Endothelial cell of umbilical vein (primary cell): ENCODE measurements around the gene KRTAP5-1.

Experiments
- POLR2A ChIP-seq: IDR thresholded peaks from 2 replicates; pipeline ENCODE4 v1.6.1; 2012; ENCODE audit warnings: low read depth, mild to moderate bottlenecking, control low read depth, low read length
- POLR2AphosphoS5 ChIP-seq: IDR thresholded peaks from 2 replicates; pipeline ENCODE4 v1.6.1; 2012; ENCODE audit warnings: low read depth, mild to moderate bottlenecking, control low read depth, low read length, moderate library complexity; ENCODE audit not compliant: insufficient read depth
- TF ChIP-seq, protein P1 (sequence below), 2 donors: IDR thresholded peaks; 1 replicate in 1 of 2; 2 replicates in 1 of 2; pipeline ENCODE4 v1.5.1; 2011; ENCODE audit warnings: low read length in 2 of 2, mild to moderate bottlenecking in 2 of 2, moderate library complexity in 2 of 2, control low read depth in 1 of 2, inconsistent platforms in 1 of 2, low read depth in 1 of 2; ENCODE audit not compliant: insufficient read depth in 1 of 2; ENCODE audit errors: extremely low read depth in 1 of 2

DNA sequence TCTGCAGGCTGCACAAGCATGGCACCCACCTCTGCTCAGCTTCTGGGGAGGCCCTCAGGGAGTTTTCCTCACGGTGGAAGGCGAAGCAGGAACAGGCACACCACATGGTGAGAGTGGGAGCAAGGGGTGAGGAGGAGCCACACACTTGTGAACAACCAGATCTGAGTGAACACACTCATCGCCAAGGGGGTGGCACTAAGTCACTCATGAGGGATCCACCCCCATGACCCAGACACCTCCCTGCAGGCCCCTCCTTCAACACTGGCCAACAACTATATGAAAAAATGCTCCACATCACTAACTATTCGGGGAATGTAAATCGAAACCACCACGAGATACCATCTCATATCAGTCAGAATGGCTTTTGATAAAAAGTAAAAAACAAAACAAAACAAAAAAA is 13.7 kb upstream of the KRTAP5-1 start:
- TF ChIP-seq, protein P1, sequence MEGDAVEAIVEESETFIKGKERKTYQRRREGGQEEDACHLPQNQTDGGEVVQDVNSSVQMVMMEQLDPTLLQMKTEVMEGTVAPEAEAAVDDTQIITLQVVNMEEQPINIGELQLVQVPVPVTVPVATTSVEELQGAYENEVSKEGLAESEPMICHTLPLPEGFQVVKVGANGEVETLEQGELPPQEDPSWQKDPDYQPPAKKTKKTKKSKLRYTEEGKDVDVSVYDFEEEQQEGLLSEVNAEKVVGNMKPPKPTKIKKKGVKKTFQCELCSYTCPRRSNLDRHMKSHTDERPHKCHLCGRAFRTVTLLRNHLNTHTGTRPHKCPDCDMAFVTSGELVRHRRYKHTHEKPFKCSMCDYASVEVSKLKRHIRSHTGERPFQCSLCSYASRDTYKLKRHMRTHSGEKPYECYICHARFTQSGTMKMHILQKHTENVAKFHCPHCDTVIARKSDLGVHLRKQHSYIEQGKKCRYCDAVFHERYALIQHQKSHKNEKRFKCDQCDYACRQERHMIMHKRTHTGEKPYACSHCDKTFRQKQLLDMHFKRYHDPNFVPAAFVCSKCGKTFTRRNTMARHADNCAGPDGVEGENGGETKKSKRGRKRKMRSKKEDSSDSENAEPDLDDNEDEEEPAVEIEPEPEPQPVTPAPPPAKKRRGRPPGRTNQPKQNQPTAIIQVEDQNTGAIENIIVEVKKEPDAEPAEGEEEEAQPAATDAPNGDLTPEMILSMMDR (IDR thresholded peaks at IDR 0.05; ENCODE audit: extremely low read depth in 1 of 2, insufficient read depth in 1 of 2, low read depth in 1 of 2, low read length in 2 of 2), result no peak
- TF ChIP-seq POLR2A, result no peak
- TF ChIP-seq POLR2AphosphoS5, result no peak
